Chondrocyte (in vitro differentiated cells): ENCODE results near the gene FNBP1. TPM values are rescaled to one million over a fixed set of nuclear protein-coding genes. Genes with fewer than 3 reads are reported as not detected.
"Not testable (repeated sequence)": the region's sequence is repeated elsewhere in the genome, so short reads cannot be mapped to it uniquely, and the experiment has no call there.

ENCODE experiments used
- DNase-seq: peaks from one replicate; pipeline ENCODE4 v3.0.0; 2021; ENCODE audit warnings: mixed read lengths, low spot score
- H3K27ac Mint-ChIP-seq: one replicate; pipeline ENCODE4 v1.8.0; 2021; ENCODE audit warnings: mild to moderate bottlenecking, moderate library complexity, mixed read lengths; ENCODE audit not compliant: unreplicated experiment
- H3K27me3 Mint-ChIP-seq: 2 replicates; pipeline ENCODE4 v1.8.0; 2021; ENCODE audit warnings: low read depth, mixed read lengths
- H3K36me3 Mint-ChIP-seq: 2 replicates; pipeline ENCODE4 v1.8.0; 2021; ENCODE audit warnings: low read depth, mixed read lengths
- H3K4me1 Mint-ChIP-seq: 2 replicates; pipeline ENCODE4 v1.8.0; 2021; ENCODE audit warnings: low read depth, mild to moderate bottlenecking, mixed read lengths
- H3K4me3 Mint-ChIP-seq: one replicate; pipeline ENCODE4 v1.8.0; 2021; ENCODE audit warnings: mild to moderate bottlenecking, moderate library complexity, mixed read lengths; ENCODE audit not compliant: unreplicated experiment
- H3K9me3 Mint-ChIP-seq: 2 replicates; pipeline ENCODE4 v1.8.0; 2021; ENCODE audit warnings: low read depth, mixed read lengths
- CTCF ChIP-seq: fragments of 200-600 bp; sonication (generic); IDR thresholded peaks from 2 replicates; pipeline ENCODE4 v1.5.0; 2021; ENCODE audit warnings: antibody characterized with exemption, mild to moderate bottlenecking, moderate library complexity
- total RNA-seq: library from RNA; stranded (reverse); gene quantifications from 3 replicates; pipeline ENCODE4 v1.2.1, GENCODE V29; 2021

FNBP1 gene
- total RNA-seq, 1 donor from 2014 or later, result 61.2 TPM

- Mint-ChIP-seq H3K9me3 (no peaks in the 10 kb centered on the region), H3K4me1 (peaks cover 53% of the 10 kb centered on the region), H3K36me3 (peaks cover 4% of the 10 kb centered on the region), H3K27me3 (no peaks in the 10 kb centered on the region), H3K27ac (no peak overlapping the region), H3K4me3 (no peak overlapping the region)
- no peak for TF ChIP-seq CTCF
- DNase-seq, result no peak
These were observed 16.2 kb downstream of the FNBP1 start for GRCh38 chr9:130026583-130027340.

- Mint-ChIP-seq H3K4me1 (peaks cover 56% of the 10 kb centered on the region), H3K27ac (no peak overlapping the region), H3K9me3 (no peaks in the 10 kb centered on the region), H3K4me3 (no peak overlapping the region), H3K36me3 (peaks cover 4% of the 10 kb centered on the region), H3K27me3 (no peaks in the 10 kb centered on the region)
- no peak for TF ChIP-seq CTCF
- no peak for DNase-seq
These were observed 18.4 kb downstream of the FNBP1 start for GRCh38 chr9:130024597-130024994.

- Mint-ChIP-seq H3K27ac (no peak overlapping the region), H3K4me1 (peaks cover 54% of the 10 kb centered on the region), H3K27me3 (no peaks in the 10 kb centered on the region), H3K36me3 (peaks cover 5% of the 10 kb centered on the region), H3K9me3 (no peaks in the 10 kb centered on the region), H3K4me3 (no peak overlapping the region)
- TF ChIP-seq CTCF, result no peak
- no peak for DNase-seq
These were observed 18.9 kb downstream of the FNBP1 start for GRCh38 chr9:130023994-130024596.

GRCh38 chr9:130023144-130023787 lies 19.7 kb downstream of the FNBP1 start:
- Mint-ChIP-seq H3K36me3 (peaks cover 5% of the 10 kb centered on the region), H3K27ac (no peak overlapping the region), H3K27me3 (no peaks in the 10 kb centered on the region), H3K9me3 (no peaks in the 10 kb centered on the region), H3K4me1 (peaks cover 49% of the 10 kb centered on the region), H3K4me3 (no peak overlapping the region)
- no peak for TF ChIP-seq CTCF
- no peak for DNase-seq

- no peak for TF ChIP-seq CTCF
- no peak overlapping the region for H3K27ac Mint-ChIP-seq
These were observed 20.3 kb downstream of the FNBP1 start for GRCh38 chr9:130022566-130023143.

GRCh38 chr9:130021842-130022241 lies 21.1 kb downstream of the FNBP1 start:
- H3K36me3 Mint-ChIP-seq, H3K4me3 Mint-ChIP-seq, DNase-seq, H3K27ac Mint-ChIP-seq, H3K27me3 Mint-ChIP-seq, H3K9me3 Mint-ChIP-seq: not testable (repeated sequence)
- peaks cover 64% of the 10 kb centered on the region for H3K4me1 Mint-ChIP-seq

More at GRCh38 chr9:130022566-130023143, 20.3 kb downstream of the FNBP1 start:
- Mint-ChIP-seq H3K36me3 (peaks cover 4% of the 10 kb centered on the region), H3K4me1 (peaks cover 55% of the 10 kb centered on the region), H3K9me3 (no peaks in the 10 kb centered on the region), H3K27me3 (no peaks in the 10 kb centered on the region), H3K4me3 (no peak overlapping the region)
- DNase-seq, result no peak
